NCI-H82 treated with DMSO at 0.1 percent for 48 hours (cell line): Measurements from ENCODE around the gene PCID2.

Source experiments
- DNase-seq: peaks from one replicate; lab custom pipeline; 2025; ENCODE audit not compliant: unreplicated experiment; lab: John Stamatoyannopoulos, UW

Gene PCID2

DNA sequence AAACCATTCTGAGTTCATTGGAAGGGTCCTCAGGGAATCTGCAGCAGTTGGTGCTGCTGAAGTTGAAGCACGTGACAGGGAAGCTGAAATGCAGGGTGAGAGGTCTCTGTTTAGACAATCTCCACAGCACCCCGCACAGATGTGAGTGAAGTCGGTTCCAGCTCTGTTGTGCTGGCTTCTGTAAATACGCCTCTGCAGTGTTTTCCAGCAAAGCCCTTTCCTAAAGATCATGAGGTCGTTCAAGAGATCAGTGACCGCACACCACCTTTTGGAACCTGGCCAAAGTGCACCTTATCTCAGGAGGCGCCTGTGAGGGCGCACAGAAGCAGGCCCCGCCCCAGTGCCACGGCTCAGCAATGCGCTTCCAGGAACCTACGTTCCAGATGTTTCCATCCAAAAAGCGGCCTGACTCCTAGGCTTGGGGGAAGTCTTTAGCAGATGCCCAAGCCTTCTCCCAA, 11.7 kb upstream of the PCID2 start:
- DNase-seq, result no peak

DNA sequence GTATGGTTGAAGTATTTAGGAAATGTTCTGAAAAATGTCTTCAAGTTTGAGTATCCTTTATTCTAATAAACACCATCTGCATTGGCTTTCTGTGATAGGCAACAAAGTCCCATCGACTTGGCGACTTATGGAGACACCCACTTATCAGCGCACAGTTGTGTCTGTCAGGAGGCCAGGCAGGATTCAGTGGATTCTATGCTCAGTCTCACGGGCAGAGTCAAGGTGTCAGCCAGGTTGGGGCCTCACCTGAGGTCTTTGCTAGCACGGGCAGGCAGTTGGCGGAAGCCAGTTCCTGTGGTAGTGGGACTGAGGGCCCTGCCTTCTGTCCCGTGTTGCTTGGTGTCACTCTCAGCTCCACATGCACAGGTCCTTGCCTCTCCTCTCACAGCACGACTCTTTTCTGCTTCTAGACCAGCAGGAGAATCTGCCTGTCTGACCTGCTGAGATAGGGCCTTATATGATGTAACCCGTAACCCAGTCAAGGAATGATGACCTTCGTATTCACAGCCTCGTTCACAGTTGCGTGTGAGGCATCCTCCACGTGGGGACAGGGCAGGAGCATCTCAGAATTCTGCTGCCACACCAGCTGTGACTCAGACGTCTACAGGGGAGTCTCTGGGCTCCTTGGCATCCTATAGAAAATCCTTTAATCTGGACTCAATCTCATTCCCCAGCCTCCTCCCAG, 10.9 kb upstream of the PCID2 start:
- no peak for DNase-seq

DNA sequence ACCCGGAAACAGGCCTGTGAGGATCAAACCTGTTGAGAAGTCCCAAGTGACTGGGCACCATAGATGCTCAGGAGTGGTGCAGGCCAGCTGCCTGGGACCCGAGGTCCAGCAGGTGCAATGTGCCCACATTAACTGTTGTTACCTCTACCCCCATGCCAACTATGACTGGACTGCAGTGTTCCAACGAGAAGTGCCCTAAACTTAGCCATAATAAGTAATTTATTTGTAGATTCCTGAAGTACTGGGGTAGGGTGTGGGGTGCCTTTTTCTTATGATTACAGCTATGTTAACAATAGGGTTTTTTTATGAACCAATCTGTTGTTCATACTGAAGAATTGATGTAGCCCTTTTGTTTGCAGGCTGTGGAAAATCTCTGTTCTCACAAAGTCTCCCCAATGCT, 10.1 kb upstream of the PCID2 start:
- DNase-seq, result no peak

DNA sequence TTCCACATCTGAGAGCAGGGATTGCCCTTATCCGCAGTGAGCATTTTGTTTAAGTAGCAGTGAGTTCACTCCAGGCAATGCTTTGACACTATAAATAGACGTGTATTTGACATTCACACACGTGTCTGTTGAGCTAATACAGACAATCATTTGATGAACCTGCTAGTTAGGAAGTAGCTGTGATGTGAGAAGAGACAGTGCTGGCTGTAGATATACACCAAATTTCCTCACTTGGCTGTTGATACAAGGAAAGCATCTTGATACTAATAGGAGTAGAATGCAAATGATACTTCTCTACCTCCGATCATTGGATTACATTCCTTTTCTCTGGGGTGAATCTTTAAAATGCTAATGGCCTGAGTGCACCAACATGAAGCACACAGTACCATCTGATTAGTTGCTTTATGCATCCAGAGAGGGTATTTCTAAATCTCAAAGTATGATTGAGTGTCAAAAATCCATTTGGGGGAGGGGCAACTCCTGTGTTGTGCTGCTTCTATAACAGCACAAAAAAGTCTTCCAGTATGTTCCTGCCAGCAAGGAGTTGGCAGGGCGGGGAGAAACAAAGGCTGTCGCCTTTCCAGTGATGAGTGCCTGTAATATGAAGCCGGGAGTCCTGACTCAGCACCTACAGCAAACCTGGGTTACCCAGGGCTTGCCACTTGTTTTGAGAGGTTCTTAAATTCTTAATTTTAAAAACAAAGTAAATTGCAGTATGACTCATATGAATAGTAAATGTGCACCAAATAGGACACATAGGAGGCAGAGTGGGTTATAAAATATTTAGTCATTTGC, 8.0 kb upstream of the PCID2 start:
- DNase-seq, result no peak

DNA sequence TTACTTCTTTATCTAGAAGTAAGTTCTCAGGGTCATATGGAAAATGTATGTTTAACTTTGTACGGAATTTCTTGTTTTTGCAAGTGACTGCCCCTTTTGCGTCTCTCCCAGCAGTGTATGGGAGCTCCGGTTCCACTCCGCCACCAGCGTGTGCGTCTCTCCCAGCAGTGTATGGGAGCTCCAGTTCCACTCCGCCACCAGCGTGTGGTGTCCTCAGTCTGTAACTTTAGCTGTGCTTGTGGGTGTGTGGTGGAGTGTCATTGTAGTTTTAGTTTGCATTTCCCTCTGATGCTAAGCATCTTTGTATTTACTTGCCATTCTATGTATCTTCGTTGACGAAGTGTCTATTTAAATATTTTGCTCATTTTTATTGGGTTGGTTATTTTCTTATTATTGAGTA, 3.3 kb upstream of the PCID2 start:
- no peak for DNase-seq

DNA sequence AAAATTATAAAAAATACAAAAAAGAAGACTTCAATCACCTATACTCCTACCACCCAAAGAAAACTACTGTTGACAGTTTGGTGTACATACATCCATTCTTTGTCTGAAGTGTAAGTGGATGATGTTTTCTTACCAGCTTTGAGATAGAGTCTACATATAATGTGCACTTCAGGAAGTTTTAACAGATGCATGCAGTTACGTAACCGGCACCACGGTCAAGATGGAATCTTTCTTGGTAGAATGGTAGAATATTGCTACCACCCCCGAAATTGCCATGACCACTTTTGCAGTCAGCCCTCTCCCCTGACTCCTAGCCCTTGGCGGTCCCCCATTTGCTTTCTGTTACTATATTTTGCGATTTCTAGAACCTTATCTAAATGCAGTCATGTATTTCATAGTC, 2.4 kb upstream of the PCID2 start:
- DNase-seq, result no peak

DNA sequence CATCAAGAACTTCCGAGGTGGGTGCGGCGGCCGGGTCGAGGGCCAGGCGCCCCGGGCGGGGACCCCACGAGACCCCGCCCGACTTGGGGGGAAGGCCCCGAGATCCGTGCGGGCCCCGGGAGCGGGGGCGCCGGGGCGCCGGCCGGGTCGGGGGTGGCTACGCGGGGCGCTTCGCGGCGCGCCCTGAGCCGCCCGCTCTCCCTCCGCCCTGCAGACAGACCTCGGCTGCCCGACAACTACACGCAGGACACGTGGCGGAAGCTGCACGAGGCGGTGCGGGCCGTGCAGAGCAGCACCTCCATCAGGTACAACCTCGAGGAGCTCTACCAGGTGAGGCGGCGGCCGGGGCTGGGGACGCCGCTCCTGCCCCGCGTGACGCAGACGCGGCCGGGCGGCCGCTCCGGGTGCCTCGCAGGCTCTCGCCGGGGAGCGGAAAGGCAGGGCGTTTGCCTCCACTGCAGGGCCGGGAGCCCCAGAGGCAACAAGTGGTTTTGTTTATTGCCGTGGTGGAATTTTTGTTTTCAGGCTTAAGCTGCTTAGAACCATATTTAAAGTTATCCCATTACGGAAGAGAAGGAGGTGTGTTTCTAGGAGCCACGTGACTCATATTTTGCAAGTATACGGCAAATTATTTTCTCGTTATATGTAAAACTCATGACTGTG, 1.4 kb upstream of the PCID2 start:
- no peak for DNase-seq

DNA sequence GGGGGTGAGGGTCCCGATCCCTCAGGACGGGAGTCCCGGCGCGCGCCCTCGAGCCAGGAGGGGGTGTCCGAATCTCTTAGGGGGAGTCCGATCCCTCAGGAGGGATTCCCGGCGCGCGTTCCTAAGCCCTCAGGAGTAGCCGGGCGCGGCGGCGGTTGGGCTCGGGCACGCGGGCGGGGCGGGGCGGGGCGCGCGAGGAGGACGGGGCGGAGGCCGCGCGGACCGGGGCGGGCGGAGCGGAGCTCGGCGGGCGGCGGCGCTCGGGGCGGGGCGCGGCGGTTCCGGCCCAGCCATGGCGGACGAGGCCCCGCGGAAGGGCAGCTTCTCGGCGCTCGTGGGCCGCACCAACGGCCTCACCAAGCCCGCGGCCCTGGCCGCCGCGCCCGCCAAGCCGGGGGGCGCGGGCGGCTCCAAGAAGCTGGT, 878 bp upstream of the PCID2 start, which contains the start of gene CUL4A:
TSS of gene CUL4A (plus strand) at position 278 of the 423 bp plus-strand sequence. CDS start at position 293, 15 bp downstream.
- peak; percentile 48 for DNase-seq

DNA sequence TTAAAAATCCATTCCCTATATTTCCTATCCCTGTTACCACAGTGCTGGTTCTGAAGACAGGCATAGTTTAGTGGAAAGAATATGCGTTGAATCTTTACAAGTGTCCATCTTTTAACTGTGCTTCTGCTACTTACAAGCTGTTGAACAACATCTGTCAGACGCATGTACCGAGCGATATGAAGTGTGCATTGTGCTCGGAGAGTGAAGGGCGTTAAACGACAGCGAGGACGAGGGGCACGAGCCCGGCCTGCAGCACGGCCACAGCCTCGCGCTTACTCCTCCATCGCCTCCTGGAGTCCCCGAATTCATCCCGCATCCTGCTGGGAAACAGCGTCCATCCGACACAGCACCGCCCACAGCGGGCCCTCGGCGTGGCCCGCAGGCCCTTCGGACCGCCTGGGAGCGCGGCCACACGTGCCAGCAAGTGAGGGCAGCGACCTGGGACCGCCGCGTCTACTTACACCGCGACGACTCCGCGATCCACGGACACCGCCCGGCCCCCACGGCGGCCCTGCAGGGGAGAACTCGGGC, 514 bp downstream of the PCID2 start:
- DNase-seq, result no peak

DNA sequence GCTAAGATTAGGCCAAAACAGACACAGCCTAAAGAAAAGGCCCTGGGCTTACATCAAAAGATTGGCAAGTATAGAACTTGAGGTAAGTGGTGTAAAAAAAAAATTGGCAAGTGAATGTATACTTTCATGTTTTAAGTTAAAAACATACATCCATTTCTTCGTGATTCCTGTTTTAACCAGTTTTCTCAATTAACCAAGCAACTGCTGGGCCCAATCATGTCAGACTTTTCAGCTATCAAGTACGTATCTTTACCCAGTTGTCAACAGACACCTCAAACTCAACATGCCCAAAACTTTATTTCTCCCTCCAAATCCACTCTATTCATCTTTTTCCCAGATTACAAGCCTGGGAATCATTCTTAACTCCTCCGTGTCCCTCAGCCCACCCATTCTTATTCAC, 1.0 kb downstream of the PCID2 start:
- no peak for DNase-seq

DNA sequence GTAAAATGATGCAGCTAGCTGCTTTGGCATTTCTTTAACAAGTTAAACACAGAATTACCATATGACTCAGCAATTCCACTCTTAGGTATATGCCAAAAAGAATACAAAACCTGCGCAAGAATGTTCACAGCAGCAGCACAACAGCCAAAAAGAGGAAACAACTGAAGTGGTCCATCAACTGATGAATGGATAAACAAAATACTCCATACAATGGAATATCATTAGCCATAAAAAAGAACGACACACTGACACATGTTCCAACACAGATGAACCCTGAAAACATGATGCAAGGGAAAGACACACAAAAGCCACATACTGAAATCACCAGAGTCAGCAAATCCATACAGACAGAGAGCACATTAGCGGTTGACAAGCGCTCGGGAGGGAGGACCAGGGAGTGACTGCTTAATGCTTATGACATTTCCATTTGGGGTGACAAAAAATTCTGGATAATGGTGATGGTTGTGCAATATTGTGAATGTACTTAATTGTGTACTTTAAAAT, 3.0 kb downstream of the PCID2 start:
- DNase-seq, result no peak

DNA sequence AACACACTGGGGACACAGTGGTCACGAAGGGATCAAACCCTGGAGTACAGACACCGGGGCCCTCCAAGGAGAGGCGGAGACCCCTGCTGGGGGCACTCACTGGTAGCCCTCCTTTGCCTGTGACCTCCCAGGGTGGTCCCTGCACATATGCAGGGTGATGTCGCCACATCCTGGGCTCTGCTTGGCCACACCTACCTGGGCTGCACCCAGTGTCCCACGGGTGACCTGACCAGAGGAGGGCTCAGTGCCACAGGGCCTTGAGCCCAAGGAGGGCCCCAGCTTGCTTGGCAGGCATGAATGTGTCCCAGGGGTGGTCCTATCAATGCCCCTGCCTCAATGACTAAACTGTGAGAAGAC, 4.1 kb downstream of the PCID2 start:
- DNase-seq, result no peak

DNA sequence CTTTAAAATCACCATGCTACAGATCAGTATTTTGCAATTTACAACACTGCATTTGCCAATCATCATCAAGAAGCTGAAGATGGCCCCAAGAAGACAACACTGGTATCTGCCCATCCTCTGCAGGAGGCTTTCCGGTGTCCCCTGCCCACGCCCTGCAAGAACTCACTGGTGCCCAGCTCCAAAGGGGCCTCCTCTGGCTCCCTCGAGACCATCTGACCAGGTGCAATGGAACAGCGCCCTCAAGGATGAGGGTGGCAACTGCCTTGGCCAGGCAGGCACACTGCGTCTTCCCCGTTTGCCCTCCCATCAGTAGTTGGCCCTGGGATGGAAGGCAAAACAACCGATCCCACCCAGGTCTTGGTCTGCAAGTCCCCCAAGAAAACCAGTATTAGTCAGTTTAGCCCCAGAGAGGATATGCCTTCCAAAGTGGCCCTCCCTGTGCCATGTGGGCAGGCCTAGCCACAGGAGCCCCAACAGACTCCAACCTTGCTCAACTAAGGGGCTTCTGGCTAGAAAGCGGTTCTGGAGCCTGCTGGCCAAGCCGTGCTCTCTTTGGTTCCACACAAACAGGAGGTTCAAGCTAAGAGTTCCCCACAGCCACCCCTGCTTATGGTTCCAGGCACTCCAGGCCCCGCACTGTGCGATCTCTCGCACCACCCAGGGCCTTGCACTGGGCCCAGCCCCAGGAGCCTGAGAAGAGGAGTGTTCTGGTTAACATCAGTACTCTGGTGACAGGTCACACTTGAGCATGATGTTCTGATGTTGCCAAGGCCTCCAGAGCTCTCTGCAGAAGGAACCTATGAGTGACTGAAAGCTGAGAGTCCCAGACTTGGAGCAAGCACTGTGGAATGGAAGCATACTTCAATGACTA, 4.7 kb downstream of the PCID2 start:
- DNase-seq, result no peak

DNA sequence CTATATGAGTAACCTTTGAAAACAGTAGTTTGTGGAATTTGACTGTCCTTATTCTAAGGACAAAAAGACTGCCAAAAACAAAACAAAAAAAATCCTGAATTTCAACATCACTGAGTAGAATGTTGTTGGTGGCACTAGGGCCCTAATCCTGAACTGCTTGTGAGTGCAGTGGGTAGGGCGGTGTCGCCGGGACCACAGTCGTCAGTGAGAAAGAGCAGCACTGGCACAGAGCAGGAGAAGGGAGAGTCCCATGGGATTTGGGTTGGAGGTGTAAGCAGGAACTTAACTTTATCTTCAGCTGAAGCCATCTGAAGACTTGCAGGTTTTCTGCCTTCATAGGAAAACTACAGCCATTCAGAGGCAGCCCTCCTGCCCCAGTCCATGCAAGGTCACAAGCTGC, 5.6 kb downstream of the PCID2 start:
- DNase-seq, result no peak

DNA sequence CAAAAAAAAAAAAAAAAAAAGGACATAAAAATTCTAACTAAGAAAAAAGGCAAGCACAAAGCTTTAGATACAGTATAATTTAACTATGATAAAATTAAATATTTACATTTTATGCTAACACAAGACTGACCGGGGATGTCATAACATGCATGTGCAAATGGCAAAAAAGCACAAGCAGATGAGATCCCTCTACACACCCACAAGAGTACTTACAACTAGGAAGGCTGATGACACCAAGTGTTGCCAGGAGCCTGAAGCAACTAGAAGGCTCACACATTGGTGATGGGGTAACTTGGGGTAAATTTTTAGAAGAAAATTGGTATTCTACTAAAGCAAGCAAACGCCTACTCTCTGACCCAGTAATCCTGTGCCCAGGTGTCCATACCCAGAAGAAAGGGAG, 6.7 kb downstream of the PCID2 start:
- no peak for DNase-seq

DNA sequence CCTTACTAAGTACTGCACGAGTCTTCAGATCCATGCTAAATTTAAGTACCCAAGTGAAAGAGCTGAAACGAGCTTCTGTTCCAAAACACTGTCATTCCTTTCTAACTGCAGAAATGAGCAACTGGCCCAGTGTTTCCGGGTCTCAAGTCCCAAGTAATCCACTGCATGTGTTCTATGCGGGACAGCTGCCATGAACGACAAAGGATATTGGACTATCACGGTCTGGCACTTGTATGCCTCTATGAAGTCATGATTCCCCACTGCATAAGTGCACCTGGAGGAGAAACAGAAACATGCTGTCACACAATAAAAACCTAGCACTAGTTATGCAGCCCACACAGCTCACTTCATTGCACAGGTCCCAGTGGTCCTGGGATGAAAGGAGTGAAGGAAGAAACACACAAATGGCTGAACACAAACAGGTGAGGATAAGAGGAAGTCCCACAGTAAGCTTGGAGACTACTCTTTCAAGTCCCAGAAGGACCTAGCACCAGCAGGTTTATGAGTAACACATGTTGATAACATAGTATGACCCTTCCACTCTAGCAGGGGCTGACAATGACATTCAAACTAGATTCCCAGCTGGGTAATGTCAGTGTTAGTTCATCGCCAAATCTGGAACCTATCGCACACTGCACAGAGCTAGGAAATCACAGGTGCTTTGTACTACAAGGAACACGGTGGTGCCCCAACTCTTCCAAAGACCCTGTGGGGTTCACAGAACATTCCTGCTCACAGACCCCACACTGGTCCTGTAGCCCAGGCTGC, 11.3 kb downstream of the PCID2 start:
- DNase-seq, result no peak

DNA sequence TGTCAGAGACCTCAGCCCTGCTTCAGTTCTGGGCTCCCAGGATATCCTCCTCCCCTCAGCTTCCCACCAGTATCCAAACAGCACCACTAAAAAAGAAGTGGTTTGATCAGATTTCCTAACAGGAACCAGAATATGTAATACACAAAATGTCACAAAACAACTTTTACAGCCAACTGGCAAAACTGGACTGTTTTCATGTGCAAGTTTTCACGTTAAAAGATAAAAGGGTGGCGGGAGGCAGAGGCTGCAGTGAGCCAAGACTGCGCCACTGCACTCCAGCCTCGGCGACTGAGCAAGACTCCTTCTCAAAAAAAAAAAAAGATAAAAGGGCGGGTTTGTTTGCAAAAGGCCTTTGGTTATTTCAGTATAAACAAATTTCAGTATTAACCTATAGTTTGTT, 13.1 kb downstream of the PCID2 start:
- no peak for DNase-seq

DNA sequence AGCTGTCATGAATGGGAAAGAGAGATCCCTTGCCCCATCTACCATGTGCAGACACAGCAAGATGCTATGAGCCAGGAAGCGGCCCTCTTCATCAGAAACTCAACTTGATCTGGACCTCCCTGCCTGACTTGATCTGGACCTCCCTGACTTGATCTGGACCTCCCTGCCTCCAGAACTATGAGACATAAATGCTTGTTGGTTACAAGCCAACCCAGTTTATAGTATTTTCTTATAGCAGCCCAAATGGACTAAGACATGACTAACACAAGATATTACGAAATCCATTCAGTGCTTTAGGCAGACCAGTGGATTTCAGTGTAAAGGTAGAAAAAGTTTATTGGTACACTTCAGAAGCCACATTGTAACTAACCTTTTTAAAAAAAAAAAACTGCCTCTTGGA, 15.6 kb downstream of the PCID2 start:
- DNase-seq, result no peak

DNA sequence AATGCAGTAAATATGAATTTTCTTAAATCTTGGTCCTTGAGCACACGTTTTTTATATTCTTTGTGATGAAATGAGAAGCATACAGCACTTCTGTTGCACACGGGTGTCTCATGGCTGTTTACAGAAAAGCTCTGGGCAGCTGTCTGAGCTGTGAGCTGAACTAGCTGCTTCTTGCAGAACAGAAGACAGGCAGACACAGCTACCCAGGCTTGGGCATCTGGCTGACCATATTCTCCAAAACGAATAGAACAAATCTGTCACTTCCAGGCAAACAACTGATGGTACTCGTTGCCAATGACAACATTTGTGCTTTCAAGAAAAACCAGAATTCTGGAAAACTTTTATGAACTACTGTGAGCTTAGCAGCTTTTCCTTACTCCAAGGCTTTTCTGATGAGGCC, 16.2 kb downstream of the PCID2 start:
- no peak for DNase-seq

DNA sequence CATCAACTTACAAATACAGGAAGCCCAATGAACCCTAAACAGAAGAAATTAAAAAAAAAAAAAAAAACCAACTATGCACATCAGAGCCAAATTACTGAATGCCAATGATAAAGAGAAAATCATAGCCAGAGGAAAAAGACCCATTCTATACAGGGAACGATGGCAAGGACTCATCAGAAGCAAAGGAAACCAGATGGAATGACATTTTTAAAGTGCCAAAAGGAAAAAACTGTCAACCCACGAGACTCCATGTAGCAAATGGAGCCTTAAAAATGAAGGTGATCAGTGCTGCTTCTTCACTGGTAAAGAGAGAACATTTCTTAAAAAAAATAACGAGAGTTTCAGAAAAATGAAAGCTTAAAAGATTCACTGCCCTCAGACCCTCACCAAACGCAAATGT, 18.3 kb downstream of the PCID2 start:
- DNase-seq, result no peak
